ENCODE measurements around the gene HIPK2.

The HIPK2 gene

DNA sequence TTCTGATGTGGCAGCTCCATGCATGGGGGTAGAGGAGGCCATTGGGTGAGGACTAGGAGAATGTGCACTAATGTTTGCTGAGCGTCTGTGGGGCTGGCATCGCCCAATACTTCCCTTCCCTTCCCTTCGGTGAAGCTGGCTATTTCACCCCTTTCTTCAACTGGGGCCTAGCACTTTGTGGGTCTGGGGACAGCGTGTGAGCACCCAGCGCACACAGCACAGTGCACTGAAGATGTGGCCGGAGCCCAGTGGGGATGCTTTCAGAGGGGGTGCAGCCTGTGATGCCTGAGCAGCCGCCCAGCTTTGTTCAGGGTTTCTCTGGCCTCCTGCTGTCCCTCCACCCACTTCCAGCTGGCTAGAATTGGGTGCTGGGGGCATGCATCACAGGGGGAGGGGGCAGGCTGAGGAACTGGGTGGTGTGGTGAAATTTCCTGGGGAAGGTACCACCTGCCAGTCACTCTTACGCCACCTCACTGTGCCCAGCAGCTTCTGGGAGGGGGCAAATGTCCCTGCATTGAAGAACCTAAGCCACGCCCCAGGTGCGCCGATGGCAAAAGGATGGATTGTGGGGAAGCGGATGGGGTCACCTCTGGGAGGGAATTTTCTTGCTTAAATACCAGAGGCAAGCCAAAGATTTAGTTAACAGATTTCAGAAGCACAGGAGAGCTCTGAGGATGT lies 208.8 kb downstream of the HIPK2 start:
- Histone ChIP-seq H3K4me1 (ENCODE audit: insufficient read depth, low read length, severe bottlenecking) (no peaks in the 10 kb centered on the region), H3K9ac (ENCODE audit: low read length) (no peak overlapping the region), H3K79me2 (ENCODE audit: insufficient read depth, low read length) (no peaks in the 10 kb centered on the region), H3K4me2 (ENCODE audit: low read length) (no peak overlapping the region), H3K9me3 (ENCODE audit: low read length) (no peaks in the 10 kb centered on the region), H3K27ac (ENCODE audit: low read depth, low read length, poor library complexity, severe bottlenecking) (no peak overlapping the region), H3F3A (ENCODE audit: insufficient read depth, low read length) (no peaks in the 10 kb centered on the region), H3K36me3 (ENCODE audit: insufficient read depth, low read length) (no peaks in the 10 kb centered on the region), H3K9me2 (ENCODE audit: low read depth, low read length) (no peaks in the 10 kb centered on the region), H3K27me3 (ENCODE audit: insufficient read depth, low read length) (no peaks in the 10 kb centered on the region; the same call in 1 of the 2 replicates), H4K20me1 (ENCODE audit: insufficient read depth, low read length) (no peaks in the 10 kb centered on the region), H2AFZ (ENCODE audit: low read length) (no peak overlapping the region), H3K4me3 (ENCODE audit: low read depth, low read length, poor library complexity, severe bottlenecking) (no peak overlapping the region)
- TF ChIP-seq CTCF (IDR thresholded peaks at IDR 0.05; ENCODE audit: low read length), result no peak
- TF ChIP-seq EZH2 (IDR thresholded peaks at IDR 0.05; ENCODE audit: borderline replicate concordance, low read length), result no peak

DNA sequence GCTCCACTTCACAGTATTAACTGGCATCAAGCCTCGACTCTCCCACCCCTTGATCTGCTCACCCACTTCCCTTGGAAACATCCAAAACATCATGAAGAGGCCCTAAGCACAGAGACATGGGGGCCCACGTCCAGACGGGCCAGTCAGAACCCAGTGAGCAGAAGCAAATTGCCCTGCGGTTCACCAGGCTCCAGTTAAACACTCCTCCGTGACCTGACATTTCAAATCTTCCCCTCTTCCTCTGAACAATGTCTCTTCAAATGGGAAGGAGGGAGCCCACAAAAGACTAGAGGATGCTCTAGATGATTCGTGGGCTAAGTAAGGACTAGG lies 209.5 kb downstream of the HIPK2 start:
- H3K9me2 ChIP-seq (ENCODE audit: low read depth, low read length), result no peaks in the 10 kb centered on the region
- H4K20me1 ChIP-seq (ENCODE audit: insufficient read depth, low read length), result no peaks in the 10 kb centered on the region
- no peaks in the 10 kb centered on the region for H3K36me3 ChIP-seq (ENCODE audit: insufficient read depth, low read length)
- no peaks in the 10 kb centered on the region; the same call in 1 of the 2 replicates for H3K27me3 ChIP-seq (ENCODE audit: insufficient read depth, low read length)
- H3K4me3 ChIP-seq (ENCODE audit: low read depth, low read length, poor library complexity, severe bottlenecking), result no peak overlapping the region
- H3K79me2 ChIP-seq (ENCODE audit: insufficient read depth, low read length), result no peaks in the 10 kb centered on the region
- no peak overlapping the region for H3K4me2 ChIP-seq (ENCODE audit: low read length)
- no peak overlapping the region for H2AFZ ChIP-seq (ENCODE audit: low read length)
- no peak for TF ChIP-seq CTCF (IDR thresholded peaks at IDR 0.05; ENCODE audit: low read length)
- no peak for TF ChIP-seq EZH2 (IDR thresholded peaks at IDR 0.05; ENCODE audit: borderline replicate concordance, low read length)
- H3K27ac ChIP-seq (ENCODE audit: low read depth, low read length, poor library complexity, severe bottlenecking), result no peak overlapping the region
- no peaks in the 10 kb centered on the region for H3K4me1 ChIP-seq (ENCODE audit: insufficient read depth, low read length, severe bottlenecking)
- no peaks in the 10 kb centered on the region for H3K9me3 ChIP-seq (ENCODE audit: low read length)
- H3K9ac ChIP-seq (ENCODE audit: low read length), result no peak overlapping the region
- H3F3A ChIP-seq (ENCODE audit: insufficient read depth, low read length), result no peaks in the 10 kb centered on the region

- no peak overlapping the region for H3K27ac ChIP-seq (ENCODE audit: low read depth, low read length, poor library complexity, severe bottlenecking)
- H3K9me3 ChIP-seq (ENCODE audit: low read length), result no peaks in the 10 kb centered on the region
- TF ChIP-seq EZH2 (IDR thresholded peaks at IDR 0.05; ENCODE audit: borderline replicate concordance, low read length) (no peak), CTCF (IDR thresholded peaks at IDR 0.05; ENCODE audit: low read length) (no peak)
These were observed 210.0 kb downstream of the HIPK2 start for GRCh38 chr7:139567647-139568345.

More at GRCh38 chr7:139567647-139568345, 210.0 kb downstream of the HIPK2 start:
- Histone ChIP-seq H3K36me3 (ENCODE audit: insufficient read depth, low read length) (no peaks in the 10 kb centered on the region), H3F3A (ENCODE audit: insufficient read depth, low read length) (no peaks in the 10 kb centered on the region), H3K9me2 (ENCODE audit: low read depth, low read length) (no peaks in the 10 kb centered on the region), H3K9ac (ENCODE audit: low read length) (no peak overlapping the region), H3K4me3 (ENCODE audit: low read depth, low read length, poor library complexity, severe bottlenecking) (no peak overlapping the region), H3K27me3 (ENCODE audit: insufficient read depth, low read length) (no peaks in the 10 kb centered on the region; the same call in 1 of the 2 replicates), H3K4me2 (ENCODE audit: low read length) (no peak overlapping the region), H4K20me1 (ENCODE audit: insufficient read depth, low read length) (no peaks in the 10 kb centered on the region), H3K4me1 (ENCODE audit: insufficient read depth, low read length, severe bottlenecking) (no peaks in the 10 kb centered on the region), H3K79me2 (ENCODE audit: insufficient read depth, low read length) (no peaks in the 10 kb centered on the region), H2AFZ (ENCODE audit: low read length) (no peak overlapping the region)

All from OCI-LY1 (cell line).